SIG-M5 treated with dmso at 0.1 percent for 504 hours (cell line): ENCODE data around the gene CLPTM1L.
"Not testable (repeated sequence)": the region's sequence is repeated elsewhere in the genome, so short reads cannot be mapped to it uniquely, and the experiment has no call there.

Source experiments
- DNase-seq: peaks from one replicate; lab custom pipeline; 2025; ENCODE audit not compliant: unreplicated experiment; lab: John Stamatoyannopoulos, UW

The CLPTM1L gene

GRCh38 chr5:1341863-1342262, 3.0 kb downstream of the CLPTM1L start:
- no peak for DNase-seq

- not testable (repeated sequence) for DNase-seq
Observed at GRCh38 chr5:1339818-1340210, 5.1 kb downstream of the CLPTM1L start.

GRCh38 chr5:1339139-1339817, 5.6 kb downstream of the CLPTM1L start:
- not testable (repeated sequence) for DNase-seq

- DNase-seq: no peak
Observed at GRCh38 chr5:1338506-1339070, 6.3 kb downstream of the CLPTM1L start.

- DNase-seq: no peak
Observed at GRCh38 chr5:1338196-1338490, 6.8 kb downstream of the CLPTM1L start.

- no peak for DNase-seq
Observed at GRCh38 chr5:1337489-1338195, 7.3 kb downstream of the CLPTM1L start.

GRCh38 chr5:1336749-1337488, 8.0 kb downstream of the CLPTM1L start:
- DNase-seq: no peak

- no peak for DNase-seq
Observed at GRCh38 chr5:1336106-1336561, 8.8 kb downstream of the CLPTM1L start.

- DNase-seq: no peak
Observed at GRCh38 chr5:1335540-1336095, 9.3 kb downstream of the CLPTM1L start.

- DNase-seq: no peak
Observed at GRCh38 chr5:1334831-1335539, 9.9 kb downstream of the CLPTM1L start.

- no peak for DNase-seq
Observed at GRCh38 chr5:1333986-1334385, 10.9 kb downstream of the CLPTM1L start.

- DNase-seq: not testable (repeated sequence)
Observed at GRCh38 chr5:1333286-1333685, 11.6 kb downstream of the CLPTM1L start.

GRCh38 chr5:1332461-1333001, 12.4 kb downstream of the CLPTM1L start:
- no peak for DNase-seq

GRCh38 chr5:1331861-1332405, 13.0 kb downstream of the CLPTM1L start:
- no peak for DNase-seq

- no peak for DNase-seq
Observed at GRCh38 chr5:1330847-1331831, 13.8 kb downstream of the CLPTM1L start.

- no peak for DNase-seq
Observed at GRCh38 chr5:1330146-1330846, 14.6 kb downstream of the CLPTM1L start.

GRCh38 chr5:1329111-1329579, 15.8 kb downstream of the CLPTM1L start:
- no peak for DNase-seq
